Measurements from ENCODE around the gene IRAK2.

Gene IRAK2

GRCh38 chr3:10189557-10190354, 25.0 kb downstream of the IRAK2 start:
- Histone ChIP-seq H3K36me3 (ENCODE audit: control insufficient read depth, insufficient read depth, low read length) (no peaks in the 10 kb centered on the region), H3K9me3 (ENCODE audit: control insufficient read depth, low read length) (no peaks in the 10 kb centered on the region), H3K4me3 (ENCODE audit: extremely low read depth, insufficient read depth, low read length, poor library complexity, severe bottlenecking) (no peak overlapping the region), H3K27ac (ENCODE audit: low read depth, low read length, severe bottlenecking) (no peak overlapping the region), H3K4me1 (ENCODE audit: control insufficient read depth, insufficient read depth, low read length, poor library complexity, severe bottlenecking) (peaks cover 29% of the 10 kb centered on the region)
- 90 to 96% methylated on average over 4 to 6 of the region's 7 CpGs for WGBS, 2 experiments (ENCODE audit: insufficient coverage in 2 of 2)

GRCh38 chr3:10192953-10193691, 28.4 kb downstream of the IRAK2 start:
- H3K36me3 ChIP-seq (ENCODE audit: control insufficient read depth, insufficient read depth, low read length), result no peaks in the 10 kb centered on the region
- H3K9me3 ChIP-seq (ENCODE audit: control insufficient read depth, low read length), result no peaks in the 10 kb centered on the region
- WGBS, 2 experiments (ENCODE audit: insufficient coverage in 2 of 2), result 77 to 80% methylated on average over 9 to 11 of the region's 12 CpGs
- H3K4me1 ChIP-seq (ENCODE audit: control insufficient read depth, insufficient read depth, low read length, poor library complexity, severe bottlenecking), result peaks cover 30% of the 10 kb centered on the region
- H3K27ac ChIP-seq (ENCODE audit: low read depth, low read length, severe bottlenecking), result no peak overlapping the region
- no peak overlapping the region for H3K4me3 ChIP-seq (ENCODE audit: extremely low read depth, insufficient read depth, low read length, poor library complexity, severe bottlenecking)

GRCh38 chr3:10193692-10194327, 29.1 kb downstream of the IRAK2 start:
- Histone ChIP-seq H3K36me3 (ENCODE audit: control insufficient read depth, insufficient read depth, low read length) (no peaks in the 10 kb centered on the region), H3K4me3 (ENCODE audit: extremely low read depth, insufficient read depth, low read length, poor library complexity, severe bottlenecking) (no peak overlapping the region), H3K9me3 (ENCODE audit: control insufficient read depth, low read length) (no peaks in the 10 kb centered on the region), H3K4me1 (ENCODE audit: control insufficient read depth, insufficient read depth, low read length, poor library complexity, severe bottlenecking) (peaks cover 33% of the 10 kb centered on the region), H3K27ac (ENCODE audit: low read depth, low read length, severe bottlenecking) (peak overlapping the region; percentile 10)
- whole genome bisulfite sequencing, 2 experiments (ENCODE audit: insufficient coverage in 2 of 2), result 96 to 99% methylated on average over 10 to 14 of the region's 14 CpGs

- H3K4me3 ChIP-seq (ENCODE audit: extremely low read depth, insufficient read depth, low read length, poor library complexity, severe bottlenecking), result no peak overlapping the region
- H3K4me1 ChIP-seq (ENCODE audit: control insufficient read depth, insufficient read depth, low read length, poor library complexity, severe bottlenecking), result peaks cover 36% of the 10 kb centered on the region
- no peaks in the 10 kb centered on the region for H3K36me3 ChIP-seq (ENCODE audit: control insufficient read depth, insufficient read depth, low read length)
- 66 to 89% methylated on average over 3 to 7 of the region's 11 CpGs for WGBS, 2 experiments (ENCODE audit: insufficient coverage in 2 of 2)
- H3K9me3 ChIP-seq (ENCODE audit: control insufficient read depth, low read length), result no peaks in the 10 kb centered on the region
- H3K27ac ChIP-seq (ENCODE audit: low read depth, low read length, severe bottlenecking), result peak overlapping the region; percentile 10
These were observed 29.8 kb downstream of the IRAK2 start for GRCh38 chr3:10194328-10195071.

GRCh38 chr3:10195366-10196089, 30.8 kb downstream of the IRAK2 start:
- no peaks in the 10 kb centered on the region for H3K36me3 ChIP-seq (ENCODE audit: control insufficient read depth, insufficient read depth, low read length)
- peaks cover 36% of the 10 kb centered on the region for H3K4me1 ChIP-seq (ENCODE audit: control insufficient read depth, insufficient read depth, low read length, poor library complexity, severe bottlenecking)
- H3K4me3 ChIP-seq (ENCODE audit: extremely low read depth, insufficient read depth, low read length, poor library complexity, severe bottlenecking), result no peak overlapping the region
- no peaks in the 10 kb centered on the region for H3K9me3 ChIP-seq (ENCODE audit: control insufficient read depth, low read length)
- WGBS, 2 experiments (ENCODE audit: insufficient coverage in 2 of 2), result 76 to 90% methylated on average over 11 of the region's 12 CpGs
- H3K27ac ChIP-seq (ENCODE audit: low read depth, low read length, severe bottlenecking), result no peak overlapping the region

- no peaks in the 10 kb centered on the region for H3K36me3 ChIP-seq (ENCODE audit: control insufficient read depth, insufficient read depth, low read length)
- no peak overlapping the region for H3K4me3 ChIP-seq (ENCODE audit: extremely low read depth, insufficient read depth, low read length, poor library complexity, severe bottlenecking)
- 82 to 92% methylated on average over 9 to 10 of the region's 12 CpGs for WGBS, 2 experiments (ENCODE audit: insufficient coverage in 2 of 2)
- H3K27ac ChIP-seq (ENCODE audit: low read depth, low read length, severe bottlenecking), result no peak overlapping the region
- H3K4me1 ChIP-seq (ENCODE audit: control insufficient read depth, insufficient read depth, low read length, poor library complexity, severe bottlenecking), result peaks cover 35% of the 10 kb centered on the region
- no peaks in the 10 kb centered on the region for H3K9me3 ChIP-seq (ENCODE audit: control insufficient read depth, low read length)
These were observed 31.8 kb downstream of the IRAK2 start for GRCh38 chr3:10196389-10197052.

- Histone ChIP-seq H3K36me3 (ENCODE audit: control insufficient read depth, insufficient read depth, low read length) (no peaks in the 10 kb centered on the region), H3K9me3 (ENCODE audit: control insufficient read depth, low read length) (no peaks in the 10 kb centered on the region), H3K4me1 (ENCODE audit: control insufficient read depth, insufficient read depth, low read length, poor library complexity, severe bottlenecking) (peaks cover 22% of the 10 kb centered on the region), H3K27ac (ENCODE audit: low read depth, low read length, severe bottlenecking) (no peak overlapping the region), H3K4me3 (ENCODE audit: extremely low read depth, insufficient read depth, low read length, poor library complexity, severe bottlenecking) (no peak overlapping the region)
- no CpG with 5 or more reads among the region's 4 CpGs for WGBS, 2 experiments (ENCODE audit: insufficient coverage in 2 of 2)
These were observed 33.5 kb downstream of the IRAK2 start for GRCh38 chr3:10198226-10198625.

- H3K4me1 ChIP-seq (ENCODE audit: control insufficient read depth, insufficient read depth, low read length, poor library complexity, severe bottlenecking), result peaks cover 15% of the 10 kb centered on the region
- no peak overlapping the region for H3K4me3 ChIP-seq (ENCODE audit: extremely low read depth, insufficient read depth, low read length, poor library complexity, severe bottlenecking)
- H3K36me3 ChIP-seq (ENCODE audit: control insufficient read depth, insufficient read depth, low read length), result no peaks in the 10 kb centered on the region
- H3K27ac ChIP-seq (ENCODE audit: low read depth, low read length, severe bottlenecking), result peak overlapping the region; percentile 0
- H3K9me3 ChIP-seq (ENCODE audit: control insufficient read depth, low read length), result no peaks in the 10 kb centered on the region
- WGBS, 2 experiments (ENCODE audit: insufficient coverage in 2 of 2), result 87 to 88% methylated on average over 8 to 9 of the region's 12 CpGs
These were observed 34.3 kb downstream of the IRAK2 start for GRCh38 chr3:10198761-10199649.

- WGBS, 2 experiments (ENCODE audit: insufficient coverage in 2 of 2), result no CpG with 5 or more reads among the region's 2 CpGs
- Histone ChIP-seq H3K36me3 (ENCODE audit: control insufficient read depth, insufficient read depth, low read length) (no peaks in the 10 kb centered on the region), H3K9me3 (ENCODE audit: control insufficient read depth, low read length) (no peaks in the 10 kb centered on the region), H3K4me3 (ENCODE audit: extremely low read depth, insufficient read depth, low read length, poor library complexity, severe bottlenecking) (no peak overlapping the region), H3K27ac (ENCODE audit: low read depth, low read length, severe bottlenecking) (no peak overlapping the region), H3K4me1 (ENCODE audit: control insufficient read depth, insufficient read depth, low read length, poor library complexity, severe bottlenecking) (peaks cover 16% of the 10 kb centered on the region)
These were observed 40.2 kb downstream of the IRAK2 start for GRCh38 chr3:10204921-10205320.

Measured in mesodermal cell (in vitro differentiated cells).